HCT116 (cell line): ENCODE results near the gene IGSF23. TPM values are rescaled to one million over a fixed set of nuclear protein-coding genes. Genes with fewer than 3 reads are reported as not detected.

Experiments used
- ATF3 ChIP-seq: IDR thresholded peaks from 2 replicates; pipeline ENCODE4 v1.6.1; 2012
- CBX3 ChIP-seq: IDR thresholded peaks from 2 replicates; pipeline ENCODE4 v1.6.1; 2012; ENCODE audit warnings: low read depth
- FOSL1 ChIP-seq: IDR thresholded peaks from 2 replicates; pipeline ENCODE4 v1.6.1; 2012; ENCODE audit warnings: low read depth
- POLR2A ChIP-seq: IDR thresholded peaks from 2 replicates; pipeline ENCODE4 v1.7.0; 2011; ENCODE audit warnings: borderline replicate concordance; ENCODE audit not compliant: insufficient read depth, insufficient read length; ENCODE audit errors: extremely low read depth
- SIN3A ChIP-seq: IDR thresholded peaks from 2 replicates; pipeline ENCODE4 v1.6.1; 2012; ENCODE audit warnings: low read depth
- SRF ChIP-seq: IDR thresholded peaks from 2 replicates; pipeline ENCODE4 v1.6.1; 2012; ENCODE audit warnings: low read depth
- ZNF274 ChIP-seq: fragments of 200-500 bp; sonication (Bioruptor generic); IDR thresholded peaks from 2 replicates; pipeline ENCODE4 v1.6.1; 2014; ENCODE audit warnings: mild to moderate bottlenecking, low read depth, low read length, inconsistent platforms
- microRNA counts: library from miRNA; unstranded; fragments of <30 nt; microRNA quantifications from one replicate; lab custom pipeline; 2015
- microRNA-seq: library from miRNA; unstranded; fragments of <30 nt; microRNA quantifications from one replicate; pipeline ENCODE4, GENCODE V29; 2016; ENCODE audit warnings: borderline number of aligned reads
- total RNA-seq: library from RNA; stranded (reverse); gene quantifications from one replicate; pipeline ENCODE4 v1.2.1, GENCODE V29; 2021; ENCODE audit not compliant: unreplicated experiment
- TF ChIP-seq, protein P1 (sequence below): IDR thresholded peaks from 2 replicates; pipeline ENCODE4 v1.6.1; 2012

The IGSF23 gene
- total RNA-seq, 1 experiment from 2014 or later: not detected

GRCh38 chr19:44685877-44686276, 72.5 kb downstream of the IGSF23 start (continued):
- TF ChIP-seq, protein P1, sequence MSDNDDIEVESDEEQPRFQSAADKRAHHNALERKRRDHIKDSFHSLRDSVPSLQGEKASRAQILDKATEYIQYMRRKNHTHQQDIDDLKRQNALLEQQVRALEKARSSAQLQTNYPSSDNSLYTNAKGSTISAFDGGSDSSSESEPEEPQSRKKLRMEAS: no peak
- no peak for TF ChIP-seq POLR2A
- no peak for TF ChIP-seq ATF3
- TF ChIP-seq SRF: no peak
- TF ChIP-seq CBX3: no peak
- TF ChIP-seq FOSL1: no peak
- no peak for TF ChIP-seq SIN3A
- no peak for TF ChIP-seq ZNF274

MicroRNAs within 50 kb of the gene (microRNA counts, 767-probe panel; counts per million panel counts)
- not detected for microRNA hsa-miR-4531 (lab: Ali Mortazavi, UCI)

Small RNA genes within 50 kb of the gene (microRNA-seq; reads per million reads assigned to microRNA genes)
- not detected for gene MIR4531

Other genes with a start within 250 kb of the IGSF23 start
- not detected for gene ZNF285, start 212.0 kb upstream of the IGSF23 start, total RNA-seq
- gene ZNF229, start 165.1 kb upstream of the IGSF23 start, total RNA-seq: not detected
- 7.3 TPM for gene ZNF180, start 113.0 kb upstream of the IGSF23 start, total RNA-seq
- not detected for gene CEACAM20, start 83.9 kb upstream of the IGSF23 start, total RNA-seq
- gene PVR, start 30.3 kb downstream of the IGSF23 start, total RNA-seq: 62.0 TPM
- gene CEACAM19, start 57.9 kb downstream of the IGSF23 start, total RNA-seq: 4.0 TPM
- not detected for gene CEACAM16, start 85.6 kb downstream of the IGSF23 start, total RNA-seq
- gene BCL3, start 135.1 kb downstream of the IGSF23 start, total RNA-seq: 37.9 TPM
- gene CBLC, start 164.3 kb downstream of the IGSF23 start, total RNA-seq: 54.3 TPM
- 78.7 TPM for gene BCAM, start 195.5 kb downstream of the IGSF23 start, total RNA-seq
- gene NECTIN2, start 232.7 kb downstream of the IGSF23 start, total RNA-seq: 96.3 TPM